Neuronal stem cell (in vitro differentiated cells): ENCODE data around the gene STPG2.

Experiments used
- DNase-seq: peaks from one replicate; pipeline ENCODE4 v3.0.0-alpha.2; 2013; ENCODE audit warnings: low spot score
- H2AFZ ChIP-seq: one replicate; pipeline ENCODE4 v1.6.1; 2013; ENCODE audit warnings: mild to moderate bottlenecking, low read length, inconsistent platforms
- H2AK5ac ChIP-seq: 2 replicates; pipeline ENCODE4 v1.6.1; 2013; ENCODE audit warnings: low read depth, mild to moderate bottlenecking, inconsistent platforms, low read length, moderate library complexity, mixed read lengths
- H2BK120ac ChIP-seq: 2 replicates; pipeline ENCODE4 v1.6.1; 2013; ENCODE audit warnings: low read depth, mild to moderate bottlenecking, inconsistent platforms, low read length, moderate library complexity, mixed read lengths
- H2BK12ac ChIP-seq: one replicate; pipeline ENCODE4 v1.6.1; 2013; ENCODE audit warnings: low read length, inconsistent platforms
- H2BK15ac ChIP-seq: 2 replicates; pipeline ENCODE4 v1.6.1; 2013; ENCODE audit warnings: mild to moderate bottlenecking, low read length, inconsistent platforms, mixed read lengths
- H2BK5ac ChIP-seq: one replicate; pipeline ENCODE4 v1.6.1; 2013; ENCODE audit warnings: inconsistent platforms, mild to moderate bottlenecking, low read length, moderate library complexity
- H3K14ac ChIP-seq: one replicate; pipeline ENCODE4 v1.6.1; 2013; ENCODE audit warnings: low read length, inconsistent platforms
- H3K18ac ChIP-seq: 2 replicates; pipeline ENCODE4 v1.6.1; 2013; ENCODE audit warnings: low read length, inconsistent platforms
- H3K23ac ChIP-seq: 2 replicates; pipeline ENCODE4 v1.6.1; 2013; ENCODE audit warnings: low read depth, mild to moderate bottlenecking, mixed read lengths, low read length, inconsistent platforms; ENCODE audit not compliant: poor library complexity
- H3K27ac ChIP-seq: replicated peaks from 3 replicates; pipeline ENCODE4 v1.5.1; 2013; ENCODE audit warnings: low read length, inconsistent platforms
- H3K27me3 ChIP-seq, 3 experiments: 2 replicates each; pipeline ENCODE4 v1.6.1; 2013; ENCODE audit warnings: low read length in 3 of 3, mild to moderate bottlenecking in 2 of 3, inconsistent platforms in 1 of 3, low read depth in 1 of 3, mixed read lengths in 1 of 3, moderate library complexity in 1 of 3; ENCODE audit not compliant: control insufficient read depth in 3 of 3, insufficient read depth in 3 of 3
- H3K36me3 ChIP-seq, 2 donors: replicated peaks in 1 of 2; 2 replicates each; pipeline ENCODE4 v1.6.1; 2013; ENCODE audit warnings: low read length in 2 of 2; ENCODE audit not compliant: control insufficient read depth in 2 of 2, insufficient read depth in 2 of 2
- H3K4ac ChIP-seq: 2 replicates; pipeline ENCODE4 v1.6.1; 2013; ENCODE audit warnings: inconsistent platforms, mild to moderate bottlenecking, low read length, moderate library complexity
- H3K4me1 ChIP-seq, 2 donors: 1 replicate in 1 of 2; 2 replicates in 1 of 2; pipeline ENCODE4 v1.6.1; 2013; ENCODE audit warnings: low read length in 2 of 2, low read depth in 1 of 2; ENCODE audit not compliant: control insufficient read depth in 2 of 2, insufficient read depth in 1 of 2
- H3K4me2 ChIP-seq: one replicate; pipeline ENCODE4 v1.6.1; 2013; ENCODE audit warnings: mild to moderate bottlenecking, low read length, inconsistent platforms; ENCODE audit not compliant: insufficient read depth, poor library complexity, severe bottlenecking
- H3K4me3 ChIP-seq, 2 donors: 2 replicates each; pipeline ENCODE4 v1.5.1; 2013; ENCODE audit warnings: low read length in 2 of 2, mild to moderate bottlenecking in 2 of 2, inconsistent platforms in 1 of 2, moderate library complexity in 1 of 2
- H3K79me1 ChIP-seq: one replicate; pipeline ENCODE4 v1.6.1; 2013; ENCODE audit warnings: low read depth, mild to moderate bottlenecking, inconsistent platforms, low read length, moderate library complexity
- H3K9ac ChIP-seq: one replicate; pipeline ENCODE4 v1.6.1; 2013; ENCODE audit warnings: mild to moderate bottlenecking, low read depth, low read length, inconsistent platforms; ENCODE audit not compliant: poor library complexity
- H3K9me3 ChIP-seq, 2 donors: replicated peaks in 1 of 2; 2 replicates each; pipeline versions ENCODE3 to v1.6.1; 2013; ENCODE audit warnings: low read length in 2 of 2, mild to moderate bottlenecking in 2 of 2, inconsistent platforms in 1 of 2, low read depth in 1 of 2, mixed read lengths in 1 of 2, moderate library complexity in 1 of 2; ENCODE audit not compliant: control insufficient read depth in 2 of 2, insufficient read depth in 1 of 2
- H4K8ac ChIP-seq: one replicate; pipeline ENCODE4 v1.6.1; 2013; ENCODE audit warnings: low read depth, mild to moderate bottlenecking, inconsistent platforms, low read length, moderate library complexity
- H4K91ac ChIP-seq: one replicate; pipeline ENCODE4 v1.6.1; 2013; ENCODE audit warnings: low read length, low read depth, mild to moderate bottlenecking, inconsistent platforms; ENCODE audit not compliant: poor library complexity
- whole genome bisulfite sequencing, 2 donors: extraction: QIAGEN DNeasy Blood & Tissue Kit; methylation state at CpG; one replicate each; pipeline ENCODE4 v1.1.7; 2013; ENCODE audit warnings: missing lambda C conversion rate in 2 of 2, mixed read lengths in 1 of 2; ENCODE audit not compliant: insufficient read length in 2 of 2, insufficient replicate concordance in 1 of 2; ENCODE audit errors: extremely low coverage in 2 of 2; 5-methylcytosine and 5-hydroxymethylcytosine counted together

The STPG2 gene

DNA sequence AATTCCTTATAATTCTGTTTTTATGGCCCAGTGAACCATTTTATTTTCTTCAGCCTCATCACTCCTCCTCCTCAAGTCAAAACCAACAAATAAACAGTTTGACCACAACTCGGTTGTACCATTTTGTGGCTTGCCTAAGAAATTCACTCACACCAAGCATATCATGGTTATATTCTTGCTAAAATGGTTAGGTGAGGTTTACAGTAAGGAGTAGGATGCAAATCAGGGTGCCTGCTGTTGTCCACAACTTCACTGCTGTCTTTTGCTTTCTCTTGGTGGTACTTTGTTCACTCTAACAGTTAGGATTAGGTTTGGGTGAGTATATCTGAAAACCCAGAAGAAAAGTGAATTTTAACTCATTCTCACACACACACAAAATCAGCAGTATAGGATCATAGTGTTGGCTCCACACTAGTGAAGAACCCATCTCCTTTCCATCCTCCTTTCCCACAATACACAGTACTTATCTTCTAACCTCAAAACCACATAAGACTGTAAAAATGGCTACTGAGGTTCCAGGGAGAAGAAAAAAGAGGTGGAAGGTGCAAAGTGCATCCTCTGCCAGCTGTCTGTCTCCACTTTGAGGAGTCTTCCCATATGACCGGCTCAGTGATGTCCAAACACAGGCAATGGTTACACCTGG, 368.8 kb downstream of the STPG2 start:
- H3K4ac ChIP-seq, result no peak overlapping the region
- H2BK15ac ChIP-seq, result no peak overlapping the region
- H3K18ac ChIP-seq, result no peak overlapping the region
- no peak overlapping the region for H4K8ac ChIP-seq
- no peak overlapping the region for H3K27ac ChIP-seq
- no peak overlapping the region for H2AK5ac ChIP-seq
- no peaks in the 10 kb centered on the region for H3K4me1 ChIP-seq
- H3K23ac ChIP-seq, result no peak overlapping the region
- no peak overlapping the region for H2AFZ ChIP-seq
- H3K14ac ChIP-seq, result no peak overlapping the region
- H3K9me3 ChIP-seq, result no peaks in the 10 kb centered on the region
- H2BK12ac ChIP-seq, result no peak overlapping the region
- H2BK5ac ChIP-seq, result no peak overlapping the region
- H3K4me3 ChIP-seq, result no peak overlapping the region
- H4K91ac ChIP-seq, result no peak overlapping the region
- H2BK120ac ChIP-seq, result no peak overlapping the region
- H3K79me1 ChIP-seq, result no peaks in the 10 kb centered on the region
- H3K4me2 ChIP-seq, result no peak overlapping the region
- DNase-seq, result no peak
- WGBS, 2 donors, result no CpG with 5 or more reads among the region's 2 CpGs
- H3K27me3 ChIP-seq, result no peaks in the 10 kb centered on the region
- H3K36me3 ChIP-seq, result no peaks in the 10 kb centered on the region
- H3K9ac ChIP-seq, result no peak overlapping the region

GRCh38 chr4:97770222-97770621, 373.1 kb downstream of the STPG2 start:
- no peaks in the 10 kb centered on the region for H3K36me3 ChIP-seq
- no CpG with 5 or more reads among the region's 1 CpG for WGBS, 2 donors

DNA sequence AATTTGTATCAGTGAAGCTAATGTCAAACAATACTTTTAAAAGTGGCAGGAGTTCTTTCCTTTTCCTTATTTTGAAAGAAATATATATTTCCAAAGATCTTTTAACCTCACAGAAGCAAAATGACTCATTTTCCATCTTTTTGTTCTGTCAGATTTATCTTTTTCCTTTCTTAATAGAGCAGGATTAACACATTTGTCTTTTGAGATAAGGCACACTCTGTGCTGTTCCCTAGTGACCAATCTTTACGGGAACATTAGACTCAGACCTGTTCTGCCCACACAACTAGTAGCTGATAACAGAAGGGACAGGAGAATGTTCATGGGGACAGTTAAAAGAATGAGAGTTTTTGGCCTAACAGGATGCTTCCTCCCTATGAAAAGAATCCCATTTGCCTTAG, 381.2 kb downstream of the STPG2 start:
- Histone ChIP-seq H3K9ac (no peak overlapping the region), H3K79me1 (no peaks in the 10 kb centered on the region), H2BK5ac (no peak overlapping the region), H3K4me2 (no peak overlapping the region), H2AFZ (no peak overlapping the region), H4K91ac (no peak overlapping the region), H3K23ac (no peak overlapping the region), H3K18ac (no peak overlapping the region), H3K4me3 (no peak overlapping the region), H4K8ac (no peak overlapping the region), H2BK15ac (no peak overlapping the region), H3K27me3 (no peaks in the 10 kb centered on the region), H3K36me3 (no peaks in the 10 kb centered on the region), H2BK120ac (no peak overlapping the region), H3K9me3 (no peaks in the 10 kb centered on the region), H3K14ac (no peak overlapping the region), H3K4ac (no peak overlapping the region), H2AK5ac (no peak overlapping the region), H3K4me1 (no peaks in the 10 kb centered on the region), H2BK12ac (no peak overlapping the region), H3K27ac (no peak overlapping the region)
- no peak for DNase-seq
- WGBS, 2 donors, result no CpG with 5 or more reads among the region's 1 CpG

More at GRCh38 chr4:97770222-97770621, 373.1 kb downstream of the STPG2 start:
- no peak overlapping the region for H3K4ac ChIP-seq
- DNase-seq, result no peak
- no peak overlapping the region for H2BK5ac ChIP-seq
- no peak overlapping the region for H3K9ac ChIP-seq
- H2AFZ ChIP-seq, result peak overlapping the region; percentile 49
- no peak overlapping the region for H3K4me3 ChIP-seq
- H2BK15ac ChIP-seq, result no peak overlapping the region
- H3K4me1 ChIP-seq, result no peaks in the 10 kb centered on the region
- H4K91ac ChIP-seq, result no peak overlapping the region
- no peaks in the 10 kb centered on the region for H3K9me3 ChIP-seq
- no peak overlapping the region for H4K8ac ChIP-seq
- no peak overlapping the region for H3K14ac ChIP-seq
- no peak overlapping the region for H3K27ac ChIP-seq
- no peak overlapping the region for H3K4me2 ChIP-seq
- H3K23ac ChIP-seq, result no peak overlapping the region
- no peak overlapping the region for H3K18ac ChIP-seq
- no peak overlapping the region for H2BK120ac ChIP-seq
- no peaks in the 10 kb centered on the region for H3K27me3 ChIP-seq
- no peaks in the 10 kb centered on the region for H3K79me1 ChIP-seq
- no peak overlapping the region for H2AK5ac ChIP-seq
- no peak overlapping the region for H2BK12ac ChIP-seq

DNA sequence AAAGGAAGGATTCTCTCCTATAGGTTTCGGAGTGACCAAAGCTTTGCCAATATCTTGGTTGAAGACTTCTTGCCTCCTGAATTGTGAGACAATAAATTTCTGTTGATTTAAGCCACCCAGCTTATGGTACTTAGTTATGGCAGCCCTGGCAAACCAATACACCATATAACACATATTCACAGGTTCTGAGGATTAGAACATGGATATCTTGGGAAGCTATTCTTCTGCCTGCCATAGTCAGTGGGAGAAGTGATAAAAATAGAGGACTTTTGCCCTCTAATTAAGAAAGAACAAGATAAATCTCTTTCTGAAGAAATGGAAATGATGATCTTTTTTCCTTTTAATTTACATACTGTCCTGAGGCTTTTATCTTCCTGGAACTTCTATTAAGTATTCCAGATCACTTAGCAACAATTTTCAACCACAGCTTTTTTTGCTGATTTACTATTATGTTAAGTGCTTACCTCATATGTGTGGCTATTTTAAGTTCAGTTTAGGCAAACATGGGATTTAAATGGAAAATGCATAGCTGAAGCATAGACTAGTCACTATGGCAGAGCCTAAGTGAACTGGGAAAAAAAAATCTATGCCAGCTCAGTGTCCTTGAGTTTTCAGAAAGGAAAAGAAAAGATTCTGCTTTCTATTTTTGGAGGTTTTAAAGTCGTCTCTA, 381.7 kb downstream of the STPG2 start:
- no peak overlapping the region for H2BK120ac ChIP-seq
- no CpG with 5 or more reads among the region's 2 CpGs for WGBS, 2 donors
- no peak for DNase-seq
- H3K79me1 ChIP-seq, result no peaks in the 10 kb centered on the region
- no peak overlapping the region for H2BK15ac ChIP-seq
- no peak overlapping the region for H3K4me3 ChIP-seq
- H4K91ac ChIP-seq, result no peak overlapping the region
- H4K8ac ChIP-seq, result no peak overlapping the region
- no peaks in the 10 kb centered on the region for H3K36me3 ChIP-seq
- H3K9me3 ChIP-seq, result no peaks in the 10 kb centered on the region
- no peak overlapping the region for H3K23ac ChIP-seq
- no peak overlapping the region for H3K4me2 ChIP-seq
- no peak overlapping the region for H2BK12ac ChIP-seq
- H2BK5ac ChIP-seq, result no peak overlapping the region
- no peak overlapping the region for H3K14ac ChIP-seq
- H3K27me3 ChIP-seq, result no peaks in the 10 kb centered on the region
- no peak overlapping the region for H3K9ac ChIP-seq
- no peak overlapping the region for H3K4ac ChIP-seq
- no peaks in the 10 kb centered on the region for H3K4me1 ChIP-seq
- H2AFZ ChIP-seq, result no peak overlapping the region
- H3K18ac ChIP-seq, result no peak overlapping the region
- no peak overlapping the region for H3K27ac ChIP-seq
- H2AK5ac ChIP-seq, result no peak overlapping the region
